OCI-LY7 (cell line): ENCODE measurements around the gene FRMPD4. TPM values are rescaled to one million over a fixed set of nuclear protein-coding genes. Genes with fewer than 3 reads are reported as not detected.

Source experiments
- BruUV-seq: library from RNA; stranded (reverse); fragments of 400-500 nt; replicated peaks from 2 replicates; lab custom pipeline; 2021; lab: Mats Ljungman, UMichigan
- CTCF ChIA-PET: fragments of 300-600 bp; sonication (Branson Sonifier 250); formaldehyde crosslinking; loops from one replicate; lab custom pipeline; 2022; ENCODE audit warnings: antibody characterized with exemption; ENCODE audit not compliant: unreplicated experiment; lab: Charles Lee
- POLR2A ChIA-PET: fragments of 300-600 bp; sonication (Branson Sonifier 250); formaldehyde crosslinking; loops from one replicate; lab custom pipeline; 2022; ENCODE audit warnings: antibody characterized with exemption; lab: Charles Lee
- DNase-seq: peaks from one replicate; pipeline ENCODE4 v3.0.0-alpha.2; 2015; ENCODE audit warnings: low spot score
- H2AFZ ChIP-seq: fragments of 200-600 bp; sonication (generic), shearing (Covaris generic); 2 replicates; pipeline ENCODE4 v1.6.1; 2014; ENCODE audit warnings: mild to moderate bottlenecking, antibody characterized with exemption, low read length, moderate library complexity
- H3K27ac ChIP-seq: fragments of 200-600 bp; sonication (generic); 2 replicates; pipeline ENCODE4 v1.5.1; 2014; ENCODE audit warnings: mixed run types, low read depth, mild to moderate bottlenecking, moderate library complexity, low read length, inconsistent platforms; ENCODE audit not compliant: poor library complexity, severe bottlenecking
- H3K36me3 ChIP-seq: fragments of 200-600 bp; sonication (generic); 2 replicates; pipeline ENCODE4 v1.6.1; 2014; ENCODE audit warnings: mild to moderate bottlenecking, antibody characterized with exemption, low read length, moderate library complexity, mixed read lengths; ENCODE audit not compliant: insufficient read depth
- H3K4me1 ChIP-seq: fragments of 200-600 bp; sonication (generic); 2 replicates; pipeline ENCODE4 v1.5.1; 2014; ENCODE audit warnings: mild to moderate bottlenecking, low read length; ENCODE audit not compliant: insufficient read depth, poor library complexity, severe bottlenecking
- H3K4me2 ChIP-seq: fragments of 200-600 bp; sonication (generic); 2 replicates; pipeline ENCODE4 v1.6.1; 2014; ENCODE audit warnings: mild to moderate bottlenecking, low read length
- H3K4me3 ChIP-seq: fragments of 200-600 bp; sonication (generic); 2 replicates; pipeline ENCODE4 v1.5.1; 2014; ENCODE audit warnings: mild to moderate bottlenecking, low read depth, low read length; ENCODE audit not compliant: poor library complexity, severe bottlenecking
- H3K79me2 ChIP-seq: fragments of 200-600 bp; sonication (generic); 2 replicates; pipeline ENCODE4 v1.6.1; 2016; ENCODE audit warnings: low read depth, mild to moderate bottlenecking, low read length, moderate library complexity, mixed read lengths; ENCODE audit not compliant: insufficient read depth
- H3K9me2 ChIP-seq: fragments of 200-600 bp; sonication (generic); 2 replicates; pipeline ENCODE4 v1.6.1; 2016; ENCODE audit warnings: mild to moderate bottlenecking, low read length, mixed read lengths; ENCODE audit not compliant: insufficient read depth
- H3K9me3 ChIP-seq: fragments of 200-600 bp; sonication (generic); 2 replicates; pipeline ENCODE4 v1.6.1; 2014; ENCODE audit warnings: mild to moderate bottlenecking, mixed run types, low read length, mixed read lengths
- H4K20me1 ChIP-seq: fragments of 200-600 bp; sonication (generic); 2 replicates; pipeline ENCODE4 v1.6.1; 2014; ENCODE audit warnings: mild to moderate bottlenecking, antibody characterized with exemption, low read length, moderate library complexity, mixed read lengths; ENCODE audit not compliant: insufficient read depth
- EZH2phosphoT487 ChIP-seq: fragments of 200-600 bp; sonication (generic); IDR thresholded peaks from 2 replicates; pipeline ENCODE4 v1.6.1; 2018; ENCODE audit warnings: low read depth, borderline replicate concordance, mild to moderate bottlenecking, mixed run types, antibody characterized with exemption, low read length, moderate library complexity, mixed read lengths
- intact Hi-C: fragments of 100-400 bp; cut with micrococcal nuclease; formaldehyde crosslinking; loops from one replicate; pipeline ENCODE4 v1.10.0; 2022; ENCODE audit not compliant: unreplicated experiment
- total RNA-seq, 2 experiments: library from RNA; depleted of rRNA in 1 of 2; stranded (reverse); fragments of >200 nt in 1 of 2; shearing (Covaris generic) in 1 of 2; gene quantifications; 2 replicates each; pipeline ENCODE4 v1.2.3, GENCODE V29; 2014 to 2022
- TF ChIP-seq, protein P1 (sequence below): fragments of 200-600 bp; sonication (generic); conservative IDR thresholded peaks from 2 replicates; pipeline ENCODE4 v1.5.1; 2014; ENCODE audit warnings: mild to moderate bottlenecking, antibody characterized with exemption, low read length, moderate library complexity, mixed read lengths

FRMPD4 gene
- total RNA-seq, 2 experiments from 2014 or later: not detected

DNA sequence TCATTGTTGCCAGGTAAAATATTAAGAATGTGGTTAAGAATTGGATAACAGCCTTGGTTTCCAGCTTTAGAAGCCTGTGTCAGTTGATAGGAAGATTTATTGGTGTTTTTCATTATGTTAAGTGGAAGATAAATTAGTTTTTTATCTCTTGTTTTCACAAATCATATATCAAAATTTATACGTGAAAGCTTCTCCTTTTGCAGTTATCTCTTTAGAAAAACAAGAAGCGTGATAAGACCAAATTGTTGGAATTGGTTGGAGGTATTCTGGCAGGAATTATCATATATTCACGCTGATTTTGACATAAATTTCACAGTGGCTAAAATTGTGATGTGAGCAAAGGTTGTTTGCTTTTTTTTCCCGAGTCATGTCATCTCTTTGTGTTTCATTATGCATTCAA, 90.6 kb downstream of the FRMPD4 start:
- H2AFZ ChIP-seq: no peak overlapping the region
- intact Hi-C loops: no loop called here
- TF ChIP-seq EZH2phosphoT487: no peak
- TF ChIP-seq, protein P1, sequence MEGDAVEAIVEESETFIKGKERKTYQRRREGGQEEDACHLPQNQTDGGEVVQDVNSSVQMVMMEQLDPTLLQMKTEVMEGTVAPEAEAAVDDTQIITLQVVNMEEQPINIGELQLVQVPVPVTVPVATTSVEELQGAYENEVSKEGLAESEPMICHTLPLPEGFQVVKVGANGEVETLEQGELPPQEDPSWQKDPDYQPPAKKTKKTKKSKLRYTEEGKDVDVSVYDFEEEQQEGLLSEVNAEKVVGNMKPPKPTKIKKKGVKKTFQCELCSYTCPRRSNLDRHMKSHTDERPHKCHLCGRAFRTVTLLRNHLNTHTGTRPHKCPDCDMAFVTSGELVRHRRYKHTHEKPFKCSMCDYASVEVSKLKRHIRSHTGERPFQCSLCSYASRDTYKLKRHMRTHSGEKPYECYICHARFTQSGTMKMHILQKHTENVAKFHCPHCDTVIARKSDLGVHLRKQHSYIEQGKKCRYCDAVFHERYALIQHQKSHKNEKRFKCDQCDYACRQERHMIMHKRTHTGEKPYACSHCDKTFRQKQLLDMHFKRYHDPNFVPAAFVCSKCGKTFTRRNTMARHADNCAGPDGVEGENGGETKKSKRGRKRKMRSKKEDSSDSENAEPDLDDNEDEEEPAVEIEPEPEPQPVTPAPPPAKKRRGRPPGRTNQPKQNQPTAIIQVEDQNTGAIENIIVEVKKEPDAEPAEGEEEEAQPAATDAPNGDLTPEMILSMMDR: no peak
- ChIA-PET CTCF (no interaction called here), POLR2A (no interaction called here)
- H3K36me3 ChIP-seq: no peaks in the 10 kb centered on the region
- H3K9me3 ChIP-seq: no peaks in the 10 kb centered on the region
- no peaks in the 10 kb centered on the region for H3K4me1 ChIP-seq
- no peaks in the 10 kb centered on the region for H3K9me2 ChIP-seq
- no peak for DNase-seq
- H3K4me2 ChIP-seq: no peak overlapping the region
- BruUV-seq: no TSS peak
- no peak overlapping the region for H3K4me3 ChIP-seq
- no peaks in the 10 kb centered on the region for H4K20me1 ChIP-seq
- H3K79me2 ChIP-seq: no peaks in the 10 kb centered on the region
- no peak overlapping the region for H3K27ac ChIP-seq

DNA sequence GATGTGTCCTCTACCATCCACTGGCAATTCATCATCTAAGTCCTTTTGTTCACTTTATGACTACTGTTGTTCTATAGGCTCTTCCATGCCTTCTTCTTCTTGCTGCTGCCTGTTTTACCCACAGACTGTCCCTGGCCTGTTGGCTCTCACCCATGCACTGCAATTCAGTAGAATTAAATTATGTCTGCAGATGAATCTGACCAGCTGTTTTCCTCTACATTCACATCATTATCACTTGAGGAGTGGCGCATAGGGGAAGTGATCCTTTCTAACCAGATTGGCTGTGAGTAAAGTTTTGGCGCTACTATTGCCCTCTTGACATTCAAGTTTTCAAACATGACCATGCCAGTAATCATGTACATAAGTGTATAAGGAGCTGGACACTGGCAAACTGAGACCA, 91.7 kb downstream of the FRMPD4 start:
- H3K36me3 ChIP-seq: no peaks in the 10 kb centered on the region
- intact Hi-C loops: no loop called here
- no peak overlapping the region for H3K4me3 ChIP-seq
- BruUV-seq: no TSS peak
- no peaks in the 10 kb centered on the region for H4K20me1 ChIP-seq
- no peaks in the 10 kb centered on the region for H3K9me3 ChIP-seq
- ChIA-PET CTCF (no interaction called here), POLR2A (no interaction called here)
- H3K27ac ChIP-seq: no peak overlapping the region
- H2AFZ ChIP-seq: no peak overlapping the region
- DNase-seq: no peak
- H3K9me2 ChIP-seq: no peaks in the 10 kb centered on the region
- no peak for TF ChIP-seq EZH2phosphoT487
- TF ChIP-seq, protein P1: no peak
- H3K79me2 ChIP-seq: no peaks in the 10 kb centered on the region
- no peaks in the 10 kb centered on the region for H3K4me1 ChIP-seq
- no peak overlapping the region for H3K4me2 ChIP-seq

DNA sequence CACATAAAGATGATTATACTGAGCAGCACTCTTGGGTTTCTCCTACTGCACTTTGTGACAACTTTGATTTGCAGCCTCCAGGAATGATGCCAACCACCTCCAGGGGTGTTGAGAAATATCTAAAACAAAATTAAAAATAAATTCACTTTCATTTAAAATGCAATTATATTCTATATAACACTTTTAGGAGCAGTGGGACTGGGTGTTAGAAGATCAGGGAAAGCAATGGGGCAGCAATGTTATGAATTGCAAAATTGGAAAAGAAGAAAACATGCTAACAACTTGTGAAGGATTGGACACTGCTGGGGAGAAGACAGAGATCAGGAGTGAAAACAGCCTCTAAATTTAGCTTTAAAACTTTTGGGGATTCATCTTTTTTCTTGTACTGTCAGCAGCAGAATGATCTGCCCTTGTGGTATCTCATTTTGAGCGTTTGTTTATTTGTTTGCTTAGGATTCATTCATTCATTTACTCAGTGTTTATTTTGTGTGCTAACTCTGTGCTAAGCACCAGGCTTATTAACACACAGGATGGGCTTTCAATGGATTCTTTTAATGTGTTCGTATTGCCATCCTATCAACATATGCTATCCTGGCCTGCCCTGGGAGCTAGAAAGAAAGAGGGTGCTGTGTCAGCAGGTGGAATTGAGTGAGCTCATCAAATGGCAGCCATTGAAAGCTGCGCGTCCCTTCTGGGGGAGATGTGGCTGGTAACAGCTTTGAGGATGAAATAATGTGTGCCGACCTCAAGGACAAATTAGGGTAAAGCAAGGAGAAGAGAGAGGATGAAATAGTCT, 96.5 kb downstream of the FRMPD4 start:
- intact Hi-C loops: no loop called here
- Histone ChIP-seq H2AFZ (no peak overlapping the region), H3K9me3 (no peaks in the 10 kb centered on the region), H3K4me1 (no peaks in the 10 kb centered on the region), H3K27ac (no peak overlapping the region), H3K4me2 (no peak overlapping the region), H3K36me3 (no peaks in the 10 kb centered on the region), H3K4me3 (no peak overlapping the region), H3K9me2 (no peaks in the 10 kb centered on the region), H3K79me2 (no peaks in the 10 kb centered on the region), H4K20me1 (no peaks in the 10 kb centered on the region)
- DNase-seq: no peak
- no peak for TF ChIP-seq EZH2phosphoT487
- TF ChIP-seq, protein P1: no peak
- no TSS peak for BruUV-seq
- POLR2A ChIA-PET: no interaction called here
- CTCF ChIA-PET: no interaction called here
